HCT116 (cell line): ENCODE measurements around the gene INHBE. TPM values are rescaled to one million over a fixed set of nuclear protein-coding genes. Genes with fewer than 3 reads are reported as not detected.

Source experiments
- ATAC-seq: fragments of 200-7000 bp; cut with Tn5 transposase; 2 replicates; pipeline ENCODE4 v1.9.1; 2020; ENCODE audit warnings: mild to moderate bottlenecking, moderate library complexity
- BruUV-seq: library from RNA; stranded (reverse); fragments of 400-500 nt; replicated peaks from 2 replicates; lab custom pipeline; 2021; lab: Mats Ljungman, UMichigan
- CTCF ChIA-PET: fragments of 300-600 bp; sonication (Branson Sonifier 250); formaldehyde crosslinking; loops from one replicate; lab custom pipeline; 2021; ENCODE audit warnings: antibody characterized with exemption; lab: Charles Lee
- POLR2A ChIA-PET: fragments of 300-600, 350-600 bp; sonication (Branson Sonifier 250); formaldehyde crosslinking; loops from one replicate; lab custom pipeline; 2021; ENCODE audit warnings: antibody characterized with exemption; lab: Charles Lee
- RAD21 ChIA-PET, 2 experiments: fragments of 300-600 bp; sonication (Branson Sonifier 250); formaldehyde crosslinking; loops; one replicate each; lab custom pipeline; 2023; ENCODE audit warnings: low total read pairs in 2 of 2; ENCODE audit not compliant: uncharacterized antibody in 2 of 2, unreplicated experiment in 2 of 2, low non-redundant PET in 1 of 2; lab: Charles Lee
- DNase-seq: peaks from one replicate; pipeline ENCODE4 v3.0.0-alpha.2; 2010; ENCODE audit warnings: low read depth, low spot score
- H2AFZ ChIP-seq: fragments of 200-600 bp; shearing (Covaris generic), sonication (generic); 2 replicates; pipeline ENCODE4 v1.6.1; 2017; ENCODE audit warnings: low read depth, mixed run types, mixed read lengths, antibody characterized with exemption, low read length; ENCODE audit not compliant: poor library complexity, severe bottlenecking
- H3K27ac ChIP-seq: 2 replicates; pipeline ENCODE4 v1.5.1; 2012; ENCODE audit warnings: low read depth, low read length
- H3K27me3 ChIP-seq: fragments of 200-600 bp; sonication (generic); 2 replicates; pipeline ENCODE4 v1.6.1; 2016; ENCODE audit warnings: mixed run types, low read length, mixed read lengths; ENCODE audit not compliant: insufficient read depth
- H3K36me3 ChIP-seq, 2 experiments: fragments of 200-500 bp in 1 of 2; fragments of 200-600 bp in 1 of 2; sonication (Bioruptor generic) in 1 of 2; sonication (generic) in 1 of 2; 2 replicates each; pipeline versions ENCODE4 v1.5.1 to v1.6.1; 2014 to 2016; ENCODE audit warnings: low read length in 2 of 2, inconsistent platforms in 1 of 2, mixed read lengths in 1 of 2, mixed run types in 1 of 2; ENCODE audit not compliant: insufficient read depth in 2 of 2, control insufficient read depth in 1 of 2
- H3K4me1 ChIP-seq, 2 experiments: fragments of 200-600 bp in 1 of 2; sonication (generic) in 1 of 2; 2 replicates each; pipeline versions ENCODE4 v1.5.1 to v1.6.1; 2012 to 2017; ENCODE audit warnings: low read length in 2 of 2, inconsistent platforms in 1 of 2, mild to moderate bottlenecking in 1 of 2, mixed read lengths in 1 of 2, mixed run types in 1 of 2, moderate library complexity in 1 of 2; ENCODE audit not compliant: insufficient read depth in 2 of 2, control insufficient read depth in 1 of 2
- H3K4me2 ChIP-seq: fragments of 200-600 bp; sonication (generic); 2 replicates; pipeline ENCODE4 v1.6.1; 2017; ENCODE audit warnings: mixed run types, low read length, mixed read lengths
- H3K4me3 ChIP-seq, 2 experiments: fragments of 200-600 bp in 1 of 2; sonication (generic) in 1 of 2; replicated peaks in 1 of 2; 2 replicates each; pipeline ENCODE4 v1.5.1; 2011 to 2016; ENCODE audit warnings: low read length in 2 of 2, control low read depth in 1 of 2, low read depth in 1 of 2, mild to moderate bottlenecking in 1 of 2, mixed read lengths in 1 of 2, mixed run types in 1 of 2
- H3K79me2 ChIP-seq: fragments of 200-600 bp; sonication (generic); 2 replicates; pipeline ENCODE4 v1.6.1; 2017; ENCODE audit warnings: mild to moderate bottlenecking, mixed run types, low read length, moderate library complexity, mixed read lengths; ENCODE audit not compliant: insufficient read depth
- H3K9ac ChIP-seq: fragments of 200-600 bp; sonication (generic); 2 replicates; pipeline ENCODE4 v1.6.1; 2016; ENCODE audit warnings: low read length, mixed read lengths
- H3K9me2 ChIP-seq: fragments of 200-600 bp; sonication (generic), shearing (Covaris generic); 2 replicates; pipeline ENCODE4 v1.6.1; 2017; ENCODE audit warnings: mixed run types, mild to moderate bottlenecking, moderate library complexity; ENCODE audit not compliant: insufficient read depth
- H3K9me3 ChIP-seq, 2 experiments: fragments of 200-500 bp in 1 of 2; fragments of 200-600 bp in 1 of 2; sonication (Bioruptor generic) in 1 of 2; sonication (generic) in 1 of 2; 2 replicates each; pipeline ENCODE4 v1.6.1; 2014 to 2017; ENCODE audit warnings: low read length in 2 of 2, mixed read lengths in 2 of 2, inconsistent platforms in 1 of 2, low read depth in 1 of 2, mild to moderate bottlenecking in 1 of 2, mixed run types in 1 of 2, moderate library complexity in 1 of 2; ENCODE audit not compliant: control insufficient read depth in 1 of 2, insufficient read depth in 1 of 2
- H4K20me1 ChIP-seq: fragments of 200-600 bp; sonication (generic), shearing (Covaris generic); 2 replicates; pipeline ENCODE4 v1.6.1; 2017; ENCODE audit warnings: mixed run types, mild to moderate bottlenecking, moderate library complexity; ENCODE audit not compliant: insufficient read depth
- ATF3 ChIP-seq: IDR thresholded peaks from 2 replicates; pipeline ENCODE4 v1.6.1; 2012
- CBX3 ChIP-seq: IDR thresholded peaks from 2 replicates; pipeline ENCODE4 v1.6.1; 2012; ENCODE audit warnings: low read depth
- CTCF ChIP-seq, 3 experiments: fragments of 200-600 bp in 1 of 3; sonication (generic) in 1 of 3; IDR thresholded peaks in 2 of 3; conservative IDR thresholded peaks in 1 of 3; 2 replicates each; pipeline ENCODE4 v1.5.1; 2012 to 2017; ENCODE audit warnings: low read depth in 2 of 3, low read length in 2 of 3, antibody characterized with exemption in 1 of 3, borderline replicate concordance in 1 of 3, control low read depth in 1 of 3, mild to moderate bottlenecking in 1 of 3, mixed read lengths in 1 of 3, mixed run types in 1 of 3, moderate library complexity in 1 of 3; ENCODE audit not compliant: insufficient read depth in 1 of 3
- EGR1 ChIP-seq: IDR thresholded peaks from 2 replicates; pipeline ENCODE4 v1.6.1; 2012; ENCODE audit warnings: low read depth
- ELF1 ChIP-seq: IDR thresholded peaks from 2 replicates; pipeline ENCODE4 v1.6.1; 2012; ENCODE audit warnings: low read depth, borderline replicate concordance
- EZH2phosphoT487 ChIP-seq: fragments of 200-600 bp; IDR thresholded peaks from 2 replicates; pipeline ENCODE4 v1.6.1; 2018; ENCODE audit warnings: antibody characterized with exemption, borderline replicate concordance
- FOSL1 ChIP-seq: IDR thresholded peaks from 2 replicates; pipeline ENCODE4 v1.6.1; 2012; ENCODE audit warnings: low read depth
- JUND ChIP-seq: IDR thresholded peaks from 2 replicates; pipeline ENCODE4 v1.6.1; 2012
- RAD21 ChIP-seq: IDR thresholded peaks from 2 replicates; pipeline ENCODE4 v1.6.1; 2012; ENCODE audit warnings: low read depth, mild to moderate bottlenecking
- REST ChIP-seq: IDR thresholded peaks from 2 replicates; pipeline ENCODE4 v1.6.1; 2012; ENCODE audit warnings: low read depth
- SIN3A ChIP-seq: IDR thresholded peaks from 2 replicates; pipeline ENCODE4 v1.6.1; 2012; ENCODE audit warnings: low read depth
- SRF ChIP-seq: IDR thresholded peaks from 2 replicates; pipeline ENCODE4 v1.6.1; 2012; ENCODE audit warnings: low read depth
- TCF7L2 ChIP-seq: IDR thresholded peaks from 2 replicates; pipeline ENCODE4 v1.7.0; 2011; ENCODE audit warnings: borderline replicate concordance, inconsistent platforms; ENCODE audit not compliant: insufficient read depth, insufficient read length; ENCODE audit errors: extremely low read depth
- YY1 ChIP-seq: IDR thresholded peaks from 2 replicates; pipeline ENCODE4 v1.6.1; 2011; ENCODE audit warnings: low read length, low read depth, moderate library complexity, mild to moderate bottlenecking; ENCODE audit not compliant: insufficient replicate concordance; ENCODE audit errors: extremely low read depth
- ZFX ChIP-seq: fragments of 450-650 bp; IDR thresholded peaks from 2 replicates; pipeline ENCODE4 v1.6.1; 2017
- intact Hi-C: fragments of 100-400 bp; cut with micrococcal nuclease; formaldehyde crosslinking; loops from 2 replicates; pipeline ENCODE4 v1.10.0; 2022
- total RNA-seq: library from RNA; stranded (reverse); gene quantifications from one replicate; pipeline ENCODE4 v1.2.1, GENCODE V29; 2021; ENCODE audit not compliant: unreplicated experiment

INHBE gene
- total RNA-seq, 1 experiment from 2014 or later: 0.89 TPM

- peak overlapping the region; percentile 56 for H3K9ac ChIP-seq
- H4K20me1 ChIP-seq: no peaks in the 10 kb centered on the region
- no TSS peak for BruUV-seq
- no peaks in the 10 kb centered on the region for H3K9me2 ChIP-seq
- ChIA-PET CTCF (interaction anchor here (1.2 to 1.7 kb wide), 2 partner anchors 9 to 218 kb away, joined by 3 to 7 read pairs; no protein-coding TSS in a partner anchor), RAD21 (no interaction called here), POLR2A (interaction anchor here (0.5 kb wide), 1 partner anchor 106 kb away, joined by 3 read pairs; no protein-coding TSS in a partner anchor)
- H3K9me3 ChIP-seq: no peaks in the 10 kb centered on the region
- H3K79me2 ChIP-seq: no peaks in the 10 kb centered on the region
- H3K27me3 ChIP-seq: no peaks in the 10 kb centered on the region
- TF ChIP-seq TCF7L2: no peak
- no peak for TF ChIP-seq FOSL1
- TF ChIP-seq JUND: no peak
- TF ChIP-seq YY1: no peak
- TF ChIP-seq RAD21: no peak
- no peak for TF ChIP-seq ELF1
- no peak for TF ChIP-seq SRF
- TF ChIP-seq ZFX: no peak
- TF ChIP-seq CBX3: no peak
- no peak for TF ChIP-seq EGR1
- TF ChIP-seq CTCF (IDR thresholded peaks at IDR 0.05 in 2 of 3, conservative IDR thresholded peaks at IDR 0.05 in 1 of 3; ENCODE audit: borderline replicate concordance in 1 of 3, insufficient read depth in 1 of 3, low read depth in 2 of 3, low read length in 2 of 3): no peak
- TF ChIP-seq SIN3A: no peak
- TF ChIP-seq EZH2phosphoT487: no peak
- TF ChIP-seq ATF3: no peak
- no peak for TF ChIP-seq REST
- H3K4me2 ChIP-seq: peak overlapping the region; percentile 99
- H3K4me3 ChIP-seq: peak overlapping the region; percentile 75
- DNase-seq (no peak), ATAC-seq (peak; percentile 51)
- peaks cover 20 to 49% of the 10 kb centered on the region in 2 experiments for H3K4me1 ChIP-seq
- no peaks in the 10 kb centered on the region for H3K36me3 ChIP-seq
- peak overlapping the region; percentile 65 for H3K27ac ChIP-seq
- intact Hi-C loops: loop anchor here (5.0 kb wide), 1 partner anchor 374 kb away; the partner anchor contains the start of gene NAB2
- H2AFZ ChIP-seq: no peak overlapping the region
These were observed 6.3 kb downstream of the INHBE start for GRCh38 chr12:57461276-57461916.
